CD4-positive, alpha-beta T cell treated with Interleukin-12 subunit alpha and Interleukin-12 subunit beta, for 1 hour (primary cell): ENCODE data around the gene CAMTA1.

Experiments used
- DNase-seq: peaks from one replicate; pipeline ENCODE4 v3.0.0-alpha.2; 2020

CAMTA1 gene

DNA sequence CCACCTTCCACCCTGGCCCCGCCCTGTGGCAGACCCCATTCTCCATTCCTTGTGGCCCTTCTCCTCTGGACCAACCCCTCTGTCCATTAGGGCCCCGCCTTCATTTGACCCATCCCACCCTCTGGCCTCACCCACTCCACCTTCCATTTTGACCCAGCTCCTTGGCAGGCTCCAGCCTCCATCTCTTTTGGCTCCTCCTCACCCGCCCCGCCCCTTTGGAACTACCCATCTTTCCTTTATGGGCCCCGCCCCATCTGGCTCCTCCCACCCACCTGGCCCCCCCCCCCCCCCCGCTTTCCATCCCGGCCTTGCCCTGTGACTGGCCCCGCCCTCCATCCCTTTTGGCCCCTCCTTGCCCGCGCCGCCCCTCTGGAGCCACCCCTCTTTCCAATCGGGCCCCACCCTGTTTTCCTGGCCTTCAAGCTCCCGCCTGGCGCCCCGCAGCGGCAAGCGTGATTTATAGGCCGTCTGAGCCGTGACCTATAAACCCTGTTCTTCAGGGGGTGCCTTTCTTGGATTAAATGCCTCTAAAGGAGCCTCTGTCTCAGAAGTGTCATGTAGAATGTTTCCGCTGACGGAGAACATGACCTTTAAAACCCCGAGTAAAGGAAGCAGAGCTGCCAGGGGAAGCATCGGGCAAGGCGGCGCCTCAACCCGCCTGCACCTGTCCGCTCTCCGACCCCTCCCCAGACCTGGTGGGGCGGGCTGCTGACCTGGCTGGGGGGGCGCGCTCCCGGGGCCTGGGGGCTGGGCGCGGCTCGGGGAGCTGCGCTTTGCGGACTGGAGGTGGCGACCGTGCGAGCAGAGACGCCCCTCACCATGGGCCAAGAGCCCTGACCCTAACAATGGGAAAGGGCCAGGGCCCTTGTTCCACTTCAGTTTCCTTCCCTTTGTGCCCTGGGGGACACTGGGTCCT lies 178.0 kb downstream of the CAMTA1 start:
- DNase-seq, result peak; percentile 32

DNA sequence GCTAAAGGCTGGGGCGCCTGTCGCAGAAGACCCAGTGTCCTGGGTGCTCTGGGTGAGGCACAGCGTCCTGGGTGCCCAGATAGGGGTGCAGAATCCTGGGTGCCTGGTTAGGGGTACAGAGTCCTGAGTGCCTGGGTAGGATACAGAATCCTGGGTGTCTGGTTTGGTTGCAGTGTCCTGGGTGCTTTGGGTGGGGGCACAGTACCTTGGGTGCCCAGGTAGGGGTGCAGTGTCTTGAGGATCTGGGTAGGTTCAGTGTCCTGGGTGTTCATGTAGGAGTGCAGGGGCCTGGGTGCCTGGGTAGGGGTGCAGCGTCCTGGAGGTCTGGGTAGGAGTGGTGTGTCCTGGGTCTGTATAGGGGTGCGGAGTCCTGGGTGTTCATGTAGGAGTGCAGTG lies 178.7 kb downstream of the CAMTA1 start:
- DNase-seq, result no peak

DNA sequence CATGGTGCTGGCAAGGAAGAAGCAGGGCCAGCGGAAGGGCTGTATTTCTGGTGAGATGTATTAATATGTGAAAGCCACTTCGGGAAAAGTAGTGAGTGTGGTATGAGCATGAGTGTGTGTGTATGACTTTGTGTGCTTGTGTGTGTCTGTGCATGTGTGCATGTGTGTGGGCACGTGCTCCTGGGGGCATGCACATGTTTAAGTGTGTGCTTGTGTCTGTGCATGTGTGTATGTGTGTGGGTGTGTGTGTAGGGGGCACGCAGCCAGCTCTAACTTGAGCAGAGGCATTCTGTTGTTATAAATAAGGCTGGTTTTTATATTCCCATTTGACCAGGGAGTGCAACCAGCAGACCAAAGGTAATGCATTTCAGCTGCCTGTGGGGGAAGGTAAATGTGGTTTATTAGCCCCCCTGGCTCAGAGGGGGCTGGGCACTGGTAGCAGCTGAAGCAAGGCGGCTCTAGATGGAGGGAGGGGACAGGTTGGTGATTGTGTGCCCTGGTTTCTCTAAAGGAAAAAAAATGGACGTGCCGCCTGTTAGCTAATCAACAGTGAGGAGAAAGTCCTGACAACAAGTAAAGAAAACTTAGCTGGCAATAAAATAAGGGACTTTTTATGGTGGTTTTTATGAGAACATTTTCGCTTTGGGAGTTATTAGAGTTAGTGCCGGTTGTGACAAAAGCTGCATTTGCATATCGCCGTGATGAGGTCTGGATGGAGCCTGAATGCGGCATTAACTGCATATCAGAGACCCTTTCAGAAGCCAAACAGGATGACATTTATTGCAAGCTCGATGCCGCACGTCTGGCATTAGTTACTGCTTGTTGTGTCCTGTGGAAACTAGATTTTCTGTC lies 180.1 kb downstream of the CAMTA1 start:
- no peak for DNase-seq

DNA sequence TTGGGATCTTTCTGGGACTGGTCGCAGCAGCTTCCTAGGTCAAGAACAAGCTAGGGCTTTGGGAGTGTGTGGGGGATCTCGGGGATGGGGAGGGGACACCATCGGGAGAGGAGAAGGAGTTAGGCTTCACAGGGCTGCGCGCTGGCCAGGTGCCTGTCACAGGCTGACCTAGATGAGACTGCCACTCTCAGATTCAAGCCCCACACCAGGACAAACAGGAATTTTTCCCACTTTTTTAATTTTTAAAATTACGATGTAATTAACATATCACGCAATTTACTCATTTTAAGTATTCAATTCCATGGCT lies 180.6 kb downstream of the CAMTA1 start:
- no peak for DNase-seq

DNA sequence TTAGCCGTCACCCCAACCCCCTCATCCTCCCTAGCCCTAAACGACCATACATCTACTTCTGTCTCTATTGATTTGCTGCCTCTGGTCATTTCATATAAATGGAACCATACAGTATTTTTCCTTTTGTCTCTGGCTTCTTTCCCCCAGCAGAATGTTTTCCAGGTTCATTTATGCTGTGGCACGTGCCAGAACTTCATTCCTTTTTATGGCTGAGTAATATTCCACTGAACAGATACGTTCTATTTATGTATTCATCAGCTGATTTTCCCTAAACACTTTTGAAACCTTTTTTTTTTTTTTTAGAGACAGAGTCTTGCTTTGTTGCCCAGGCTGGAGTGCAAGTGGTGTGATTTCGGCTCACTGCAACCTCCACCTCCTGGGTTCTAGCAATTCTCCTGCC lies 181.1 kb downstream of the CAMTA1 start:
- DNase-seq, result no peak

DNA sequence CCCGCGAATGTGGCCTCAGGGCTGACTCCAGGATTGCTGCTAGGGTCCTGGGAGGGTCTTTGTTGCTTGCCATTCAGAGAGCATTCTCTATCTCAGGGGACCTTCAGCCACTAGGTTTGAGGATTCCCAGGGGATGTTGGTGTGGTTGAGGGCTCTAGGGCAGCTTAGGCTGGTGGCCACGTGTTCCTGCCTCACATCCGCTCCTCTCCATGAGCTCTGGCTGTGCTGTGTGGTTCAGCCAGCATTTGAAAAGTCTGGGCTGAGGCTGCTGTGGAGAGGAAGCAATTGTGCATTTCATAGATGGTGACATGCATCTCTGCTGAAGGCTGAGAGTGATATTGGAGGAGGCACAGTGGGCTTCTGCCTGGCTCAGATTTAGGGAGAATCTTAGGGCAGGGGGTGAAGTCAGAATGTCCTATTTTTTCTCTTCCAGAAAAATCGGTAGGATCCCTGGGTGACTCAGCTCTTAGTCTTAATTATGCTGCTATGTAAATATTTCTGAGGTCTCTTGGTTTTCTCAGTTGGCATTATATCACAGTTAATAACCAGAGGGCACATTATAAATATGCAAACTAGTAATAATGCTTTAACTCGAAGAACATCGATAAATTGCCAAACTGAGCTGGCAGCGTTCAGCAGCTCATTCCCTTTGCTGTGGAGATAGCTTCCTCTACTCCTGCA lies 182.3 kb downstream of the CAMTA1 start:
- no peak for DNase-seq

DNA sequence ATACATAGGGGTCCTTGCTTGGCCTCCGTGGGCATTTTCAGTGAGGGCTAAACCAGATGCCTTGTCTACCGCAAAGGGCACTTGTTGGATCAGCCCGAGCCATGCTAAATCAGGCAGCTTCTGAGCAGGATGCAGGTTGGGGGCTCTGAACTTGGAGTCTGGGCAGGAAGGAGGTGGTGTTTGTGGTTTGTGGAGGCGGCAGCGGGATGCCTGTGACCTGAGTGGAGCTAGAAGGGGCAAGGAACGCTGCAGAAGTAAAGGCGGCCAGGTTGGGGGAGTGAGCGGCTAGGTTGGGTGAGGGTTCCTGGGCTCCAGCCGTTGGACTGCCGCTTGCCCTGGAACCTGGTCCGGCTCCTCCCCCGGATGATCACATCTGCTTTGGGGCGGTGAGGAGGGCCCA lies 183.9 kb downstream of the CAMTA1 start:
- no peak for DNase-seq

DNA sequence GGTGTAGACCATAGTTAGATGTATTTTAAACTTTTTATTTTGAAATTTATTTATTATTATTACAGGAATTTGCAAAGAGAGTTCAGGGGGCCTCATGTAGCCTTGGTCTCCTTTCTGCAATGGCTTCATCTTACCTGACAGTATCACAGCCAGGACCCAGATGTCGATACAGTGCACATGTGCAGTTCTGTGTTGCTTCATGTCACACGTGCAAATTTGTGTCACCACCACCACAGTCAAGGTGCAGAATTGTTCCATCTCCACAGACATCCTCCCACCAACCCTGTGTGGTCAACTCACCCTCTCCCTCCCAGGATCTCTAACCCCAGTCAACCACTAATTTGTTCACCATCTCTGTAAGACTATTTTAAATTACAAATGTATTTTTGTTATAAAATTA lies 184.5 kb downstream of the CAMTA1 start:
- DNase-seq, result no peak

DNA sequence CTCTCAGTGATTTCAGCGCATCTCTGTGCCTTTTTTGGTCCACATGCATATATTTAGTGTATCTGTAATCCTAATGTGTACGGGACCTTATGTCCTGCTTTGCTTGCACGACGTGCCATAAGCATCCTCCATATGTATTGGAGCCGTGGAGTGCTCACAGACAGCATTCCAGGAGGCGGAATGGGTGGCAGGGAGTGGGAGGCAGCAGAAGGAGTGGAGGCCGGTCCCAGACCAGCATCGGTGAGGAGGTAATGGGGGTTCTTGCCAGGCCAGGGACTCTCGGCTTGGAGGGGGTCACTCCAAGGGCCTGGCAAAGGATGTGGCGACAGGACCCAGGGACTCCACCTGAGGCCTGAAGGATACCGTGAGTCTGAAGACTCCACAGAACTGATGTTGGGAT lies 185.0 kb downstream of the CAMTA1 start:
- no peak for DNase-seq

DNA sequence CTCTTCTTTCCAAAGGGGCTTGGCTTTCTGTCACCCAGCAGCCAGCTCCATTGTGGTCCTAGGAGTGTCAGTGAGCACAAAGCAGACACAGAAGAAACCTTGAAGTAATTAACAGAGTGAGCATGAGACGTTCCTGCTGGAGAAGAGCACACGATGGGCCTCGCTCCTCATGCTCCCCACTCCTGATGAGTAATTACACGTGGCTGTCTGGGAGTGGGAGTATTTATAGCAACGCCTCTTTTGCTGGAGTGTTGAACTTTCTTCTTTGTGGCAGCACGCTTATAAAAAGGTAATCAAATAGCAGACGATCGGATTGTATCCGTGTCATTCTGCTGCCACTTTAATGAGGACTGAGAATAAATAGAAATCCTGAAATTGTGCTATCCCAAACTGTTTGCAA lies 185.8 kb downstream of the CAMTA1 start:
- no peak for DNase-seq

DNA sequence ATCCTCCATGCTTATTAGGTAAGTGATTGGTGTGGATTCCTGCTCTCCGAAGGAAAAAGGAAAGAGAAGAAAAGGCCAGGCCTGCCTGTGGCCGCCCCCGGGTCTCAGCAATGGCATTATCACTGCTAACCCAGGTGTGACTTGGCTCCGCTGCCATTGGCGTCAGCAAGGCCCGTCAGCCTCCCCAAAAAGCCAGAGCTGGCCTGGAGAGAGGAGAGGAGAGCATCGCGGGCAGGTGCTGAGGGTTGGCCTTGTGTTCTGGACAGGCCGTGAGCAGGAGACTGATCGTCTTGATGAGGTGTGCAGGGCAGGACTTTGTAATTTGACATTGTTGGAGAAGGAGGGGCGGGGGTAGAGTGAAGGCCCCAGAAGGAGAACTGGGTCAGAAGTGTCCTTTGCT lies 186.4 kb downstream of the CAMTA1 start:
- no peak for DNase-seq

DNA sequence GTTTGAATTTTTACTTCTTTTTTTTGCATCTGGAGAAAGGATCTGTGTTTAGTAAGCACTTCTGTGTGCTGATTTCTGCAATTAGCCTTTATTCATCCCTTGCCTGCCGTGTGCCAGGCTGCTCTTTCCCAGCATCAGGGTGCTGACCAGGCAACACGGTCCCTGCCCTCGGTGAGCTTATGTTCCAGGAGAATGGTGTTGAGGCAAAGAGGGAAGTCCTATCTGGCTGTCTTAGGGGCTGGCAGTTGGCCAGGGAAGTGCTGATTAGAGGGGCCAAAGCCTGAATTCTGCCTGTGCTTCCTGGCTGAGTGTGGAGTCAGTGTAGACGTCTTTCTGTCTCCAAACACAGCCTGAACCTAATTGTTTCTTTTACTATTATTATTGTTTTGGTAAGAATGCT lies 187.1 kb downstream of the CAMTA1 start:
- DNase-seq, result no peak

DNA sequence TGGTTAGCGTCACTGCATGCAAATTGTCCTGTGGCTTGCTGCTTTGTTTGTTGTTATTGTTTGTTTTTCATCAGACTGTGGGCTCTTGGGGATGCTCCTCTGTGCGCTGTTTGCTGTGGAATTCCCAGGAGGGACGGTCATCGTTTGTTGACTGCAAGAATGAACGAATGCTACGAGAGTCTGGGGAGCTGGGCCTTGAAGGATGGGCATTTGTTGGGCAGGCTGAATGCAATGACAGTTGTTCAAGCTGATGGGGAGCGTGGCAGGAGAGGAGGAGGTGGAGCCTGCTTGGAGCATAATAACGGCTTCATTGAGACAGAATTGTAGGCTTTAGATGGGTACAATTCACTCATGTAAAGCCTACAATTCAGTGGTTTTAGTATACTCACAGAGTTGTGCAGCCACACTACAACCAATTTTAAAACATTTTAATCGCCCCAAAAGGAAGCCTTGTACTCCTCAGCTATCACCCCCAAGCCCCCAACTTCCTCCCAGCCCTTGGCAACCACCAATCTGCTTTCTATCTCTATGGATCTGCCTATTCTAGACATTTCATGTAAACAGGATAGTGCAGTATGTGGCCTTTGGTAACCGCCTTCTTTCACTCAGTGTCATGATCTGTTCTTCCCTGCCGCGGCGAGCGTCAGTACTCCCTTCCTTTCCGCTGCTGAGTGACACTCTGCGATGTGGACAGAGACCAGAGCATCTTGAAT lies 190.2 kb downstream of the CAMTA1 start:
- DNase-seq, result no peak

DNA sequence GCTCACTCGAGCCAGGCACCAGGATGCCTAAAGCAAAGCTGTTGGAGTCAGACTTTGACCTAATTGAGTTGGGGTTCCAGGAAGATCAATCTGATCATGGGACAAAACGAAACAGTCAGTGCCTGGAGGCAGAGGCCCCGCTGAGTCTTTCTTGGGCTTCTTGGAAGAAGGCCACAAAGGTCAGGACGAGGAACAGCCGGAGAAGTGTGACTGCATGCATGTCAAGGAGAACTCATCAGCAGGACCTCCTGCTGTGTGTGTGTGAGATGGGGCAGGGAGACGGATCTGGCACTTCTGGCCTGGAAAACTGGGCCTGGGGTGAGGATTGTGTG lies 190.8 kb downstream of the CAMTA1 start:
- no peak for DNase-seq

DNA sequence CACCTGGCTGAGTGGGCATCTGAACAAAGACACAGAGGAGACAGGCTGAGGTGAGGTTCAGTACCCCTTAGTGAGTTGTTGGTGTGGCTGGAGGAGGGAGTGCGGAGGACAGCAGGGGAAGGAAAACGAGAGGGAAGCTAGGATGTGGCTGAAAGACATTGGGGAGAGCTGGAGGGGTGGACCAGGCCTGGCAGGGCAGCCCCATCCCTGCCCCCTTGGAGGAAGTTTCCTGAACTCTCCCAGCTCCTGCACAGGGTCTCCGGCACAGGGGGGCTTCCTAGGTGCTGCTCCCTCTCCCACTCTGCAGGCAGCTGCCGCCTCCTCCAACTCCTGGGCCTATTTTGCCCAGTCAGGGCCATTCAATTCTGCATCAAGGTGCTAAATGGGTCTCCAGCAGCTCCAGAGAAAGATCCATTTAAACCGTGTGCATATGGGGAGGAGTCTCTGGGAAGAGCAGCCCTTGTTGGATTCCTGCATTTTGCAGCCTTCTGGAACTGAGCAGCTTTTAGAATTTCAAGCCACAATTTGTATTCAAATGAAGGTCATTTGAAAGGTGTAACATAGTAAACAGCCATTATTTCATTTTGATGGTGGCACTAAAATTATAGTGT lies 193.9 kb downstream of the CAMTA1 start:
- DNase-seq, result no peak

DNA sequence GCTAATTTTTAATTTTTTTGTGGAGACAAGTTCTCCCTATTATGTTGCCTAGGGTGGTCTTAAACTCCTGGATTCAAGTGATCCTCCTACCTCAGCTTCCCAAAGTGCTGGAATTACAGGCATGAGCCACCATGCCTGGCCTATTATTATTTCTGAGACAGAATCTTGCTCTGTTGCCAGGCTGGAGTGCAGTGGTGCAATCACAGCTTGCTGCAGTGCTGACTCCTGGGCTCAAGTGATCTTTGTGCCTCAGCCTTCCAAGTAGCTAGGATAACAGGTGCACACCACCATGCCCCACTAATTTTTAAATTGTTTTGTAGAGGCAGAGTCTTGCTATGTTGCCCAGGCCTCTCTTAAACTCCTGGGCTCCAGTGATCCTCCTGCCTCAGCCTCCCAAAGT lies 196.3 kb downstream of the CAMTA1 start:
- no peak for DNase-seq

DNA sequence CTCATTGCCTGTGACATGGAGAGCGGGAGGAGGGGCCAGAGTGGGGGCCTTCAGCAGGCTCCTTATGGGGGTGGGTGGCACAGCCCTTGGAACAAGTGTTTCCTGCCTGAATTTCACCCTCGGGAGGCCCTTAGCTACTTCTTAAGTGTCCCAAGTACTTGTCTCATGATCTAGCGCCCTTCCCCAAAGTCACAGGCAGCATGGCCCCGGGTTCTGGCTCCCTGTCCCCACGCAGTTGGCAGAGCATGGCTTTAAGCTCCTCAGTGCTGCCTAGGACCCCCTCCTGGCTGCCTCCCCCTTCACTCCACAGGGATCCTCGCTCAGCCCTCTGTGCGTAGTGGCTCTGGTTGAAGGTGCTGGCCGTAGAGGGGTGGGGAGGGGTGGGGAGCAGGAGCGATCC lies 197.2 kb downstream of the CAMTA1 start:
- no peak for DNase-seq

DNA sequence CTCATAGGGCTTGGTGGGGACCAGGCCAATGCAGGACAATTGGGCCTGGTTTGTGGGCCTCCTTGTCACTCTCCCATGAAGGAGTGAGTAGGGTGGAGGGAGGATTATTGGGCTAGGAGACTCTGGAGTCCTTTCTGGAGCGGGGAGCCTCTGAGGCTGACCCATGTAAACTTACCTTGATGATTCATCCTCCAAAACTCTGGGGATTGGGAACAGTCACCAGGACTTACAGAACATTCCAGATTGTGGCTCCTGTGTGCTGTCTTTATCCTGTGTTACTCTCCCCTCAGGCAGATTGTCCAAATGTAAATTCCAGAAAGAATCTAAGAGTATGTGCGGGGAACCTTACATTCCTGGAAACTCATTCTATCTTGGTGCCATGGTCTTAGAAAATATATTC lies 197.6 kb downstream of the CAMTA1 start:
- DNase-seq, result no peak

DNA sequence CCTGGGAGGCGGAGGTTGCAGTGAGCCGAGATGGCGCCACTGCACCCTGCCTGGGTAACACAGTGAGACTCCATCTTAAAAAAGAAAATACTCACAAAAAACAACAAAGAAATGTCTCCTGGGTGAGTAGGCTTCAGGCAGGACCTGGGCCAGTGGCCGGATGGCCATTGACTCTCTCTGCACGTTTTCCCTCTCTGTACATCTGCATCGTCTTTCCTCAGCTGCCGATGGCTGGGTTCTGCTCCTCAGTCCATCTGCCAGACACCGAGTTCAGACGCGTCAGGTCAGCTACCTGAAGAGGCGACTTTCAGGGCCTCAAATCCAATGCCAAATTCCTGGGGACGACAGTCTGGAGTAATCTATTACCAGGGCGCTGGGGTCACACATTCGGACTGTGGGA lies 199.3 kb downstream of the CAMTA1 start:
- DNase-seq, result no peak

DNA sequence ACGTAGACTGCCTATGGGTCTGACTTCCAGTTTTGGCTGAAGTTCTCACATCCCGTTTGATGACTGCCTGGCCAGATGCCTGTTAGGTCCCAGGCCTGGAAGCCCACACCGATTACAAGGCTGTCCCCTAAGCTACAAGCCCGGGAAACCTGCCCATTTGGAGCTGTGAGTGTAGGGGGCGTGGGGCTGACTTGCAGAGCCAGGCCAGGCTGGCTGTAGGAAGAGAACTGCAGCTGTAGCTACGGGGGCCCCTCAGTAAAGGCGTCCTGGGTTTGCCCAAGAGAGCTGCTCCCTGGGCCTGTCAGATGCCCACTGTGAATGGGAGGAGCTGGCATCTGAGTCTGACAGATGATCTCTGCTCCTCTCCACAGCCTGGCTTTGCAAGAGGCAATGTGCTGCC lies 199.7 kb downstream of the CAMTA1 start:
- DNase-seq, result no peak

DNA sequence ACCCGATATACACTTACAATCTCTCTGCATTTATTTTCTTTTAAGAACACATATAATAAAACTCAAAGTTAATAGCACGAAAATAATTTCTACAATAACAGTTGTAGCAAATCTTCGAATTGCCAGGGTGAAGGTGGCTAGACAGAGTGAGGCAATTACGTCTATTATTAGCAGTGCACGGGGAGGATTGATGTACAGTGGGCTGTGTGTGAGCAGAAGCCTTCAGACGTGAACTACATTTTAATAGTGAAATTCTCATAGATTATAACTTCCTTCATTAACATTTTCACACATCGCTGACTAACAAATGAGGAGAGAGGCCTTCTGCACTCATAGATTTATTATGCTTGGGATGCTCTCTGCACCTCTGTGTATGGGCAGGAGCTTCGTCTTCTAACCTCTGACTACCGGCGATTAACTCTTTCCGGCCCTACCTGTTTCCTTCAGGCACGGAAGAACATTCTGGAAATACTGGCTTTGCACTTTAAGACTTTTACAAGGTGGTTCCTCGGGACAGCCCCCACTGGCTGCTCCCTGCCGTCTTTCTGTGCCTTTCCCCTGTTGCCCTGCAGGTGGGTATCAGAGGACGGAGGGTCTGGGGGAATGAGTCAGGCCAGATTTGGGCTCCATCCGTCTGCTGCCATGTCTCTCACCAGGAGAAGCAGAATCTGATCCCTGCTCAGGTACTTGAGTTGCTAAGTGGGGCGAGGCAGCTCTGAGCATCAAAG lies 200.5 kb downstream of the CAMTA1 start:
- no peak for DNase-seq

DNA sequence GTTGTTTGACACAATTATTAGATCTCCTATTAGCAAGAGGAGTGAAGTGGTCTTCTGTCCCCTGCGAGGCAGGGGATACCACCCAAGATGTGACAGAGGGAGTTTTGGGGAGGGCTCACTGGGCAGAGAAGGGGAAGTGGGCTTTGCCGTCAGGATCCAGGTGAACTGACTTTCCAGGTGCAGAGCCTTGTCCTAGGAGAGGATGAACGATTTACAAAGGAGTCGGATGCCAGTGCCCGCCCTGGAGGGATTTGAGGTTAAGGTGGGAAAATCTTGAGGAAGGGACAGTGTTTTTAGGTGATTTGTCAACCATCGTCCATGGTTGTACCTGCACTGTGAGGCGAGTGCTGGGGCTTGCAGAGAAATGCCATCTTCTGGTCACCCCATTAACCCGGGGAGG lies 201.0 kb downstream of the CAMTA1 start:
- no peak for DNase-seq
